K562 (cell line): ENCODE data around the gene DNASE2. TPM values are rescaled to one million over a fixed set of nuclear protein-coding genes. Genes with fewer than 3 reads are reported as not detected.

Experiments used
- ARID1B ChIP-seq: fragments of 450-650 bp; IDR thresholded peaks from 2 replicates; pipeline ENCODE4 v1.6.1; 2016; ENCODE audit warnings: antibody characterized with exemption, mild to moderate bottlenecking, inconsistent platforms
- BACH1 ChIP-seq: fragments of 200-800 bp; sonication (Bioruptor generic); IDR thresholded peaks from 2 replicates; pipeline ENCODE4 v1.6.1; 2016; ENCODE audit warnings: missing genetic modification characterization, missing compliant biosample characterization
- CHD2 ChIP-seq: IDR thresholded peaks from 2 replicates; pipeline ENCODE4 v1.6.1; 2011; ENCODE audit warnings: low read depth, low read length
- GABPA ChIP-seq: fragments of 200-800 bp; sonication (Bioruptor generic); conservative IDR thresholded peaks from 2 replicates; pipeline ENCODE4 v1.6.1; 2016; ENCODE audit warnings: low read depth, missing genetic modification characterization, missing compliant biosample characterization
- HDAC2 ChIP-seq: fragments of 450-650 bp; IDR thresholded peaks from 2 replicates; pipeline ENCODE4 v1.6.1; 2016; ENCODE audit warnings: mild to moderate bottlenecking
- KAT7 ChIP-seq: sonication (generic); formaldehyde crosslinking; IDR thresholded peaks from 2 replicates; pipeline ENCODE4 v1.8.0; 2022; ENCODE audit warnings: missing genetic modification reagents, mild to moderate bottlenecking, borderline replicate concordance
- MTA2 ChIP-seq: fragments of 450-650 bp; IDR thresholded peaks from 2 replicates; pipeline ENCODE4 v1.6.1; 2016; ENCODE audit warnings: low read depth
- POLR3G ChIP-seq: IDR thresholded peaks from 2 replicates; pipeline ENCODE4 v1.6.1; 2011; ENCODE audit not compliant: insufficient read length, insufficient replicate concordance; ENCODE audit errors: extremely low read depth
- RBM22 ChIP-seq: fragments of 200-400 bp; formaldehyde crosslinking; IDR thresholded peaks from 2 replicates; pipeline ENCODE4 v1.6.1; 2018; ENCODE audit warnings: low read length, low read depth; ENCODE audit not compliant: poor library complexity, severe bottlenecking
- RBM34 ChIP-seq: fragments of 200-400 bp; formaldehyde crosslinking; IDR thresholded peaks from 2 replicates; pipeline ENCODE4 v1.6.1; 2018; ENCODE audit warnings: low read length, borderline replicate concordance; ENCODE audit not compliant: insufficient read depth
- RFX1 ChIP-seq: fragments of 450-650 bp; IDR thresholded peaks from 2 replicates; pipeline ENCODE4 v1.6.1; 2016; ENCODE audit warnings: mild to moderate bottlenecking, moderate library complexity
- SAFB2 ChIP-seq: fragments of 200-400 bp; formaldehyde crosslinking; IDR thresholded peaks from 2 replicates; pipeline ENCODE4 v1.6.1; 2018; ENCODE audit warnings: borderline replicate concordance, low read length, low read depth, moderate library complexity; ENCODE audit not compliant: severe bottlenecking
- ZBTB2 ChIP-seq: fragments of 450-650 bp; IDR thresholded peaks from 2 replicates; pipeline ENCODE4 v1.6.1; 2016; ENCODE audit warnings: antibody characterized with exemption
- ZBTB43 ChIP-seq: sonication (generic); formaldehyde crosslinking; IDR thresholded peaks from 2 replicates; pipeline ENCODE4 v1.8.0; 2023; ENCODE audit warnings: mild to moderate bottlenecking, missing genetic modification reagents
- ZNF408 ChIP-seq: fragments of 250-450 bp; sonication (Bioruptor Pico); IDR thresholded peaks from 2 replicates; pipeline ENCODE4 v1.4.0; 2020; ENCODE audit warnings: low read depth, mild to moderate bottlenecking, moderate library complexity
- ZNF586 ChIP-seq: fragments of 450-650 bp; formaldehyde crosslinking; conservative IDR thresholded peaks from 2 replicates; pipeline ENCODE4 v1.4.0; 2020; ENCODE audit warnings: mild to moderate bottlenecking, moderate library complexity
- polyA plus RNA-seq, 8 experiments: library from polyadenylated mRNA; depleted of rRNA in 4 of 8; stranded (reverse) in 5 of 8; unstranded in 3 of 8; fragments of >200 nt; fragmentation: Nextera tagmentation in 2 of 8; fragmentation: Illumina TruSeq in 1 of 8; extraction: Ambion mirVana in 2 of 8; extraction: Trizol in 1 of 8; gene quantifications; 2 replicates each; pipeline versions ENCODE4 v1.2.1 to v1.2.3, GENCODE V29; 2011 to 2014; ENCODE audit warnings: inconsistent platforms in 1 of 8, missing spikeins in 1 of 8
- total RNA-seq, 7 experiments: library from RNA; depleted of rRNA in 6 of 7; stranded (reverse); fragments of >200 nt in 6 of 7; fragmentation: Illumina TruSeq in 2 of 7; extraction: Trizol in 2 of 7; gene quantifications; 2 replicates each; pipeline versions ENCODE4 v1.2.1 to v1.2.3, GENCODE V29; 2011 to 2021; ENCODE audit warnings: low replicate concordance in 1 of 7
- TF ChIP-seq, protein P1 (sequence below): fragments of 250-450 bp; sonication (Bioruptor Pico); IDR thresholded peaks from 2 replicates; pipeline ENCODE4 v1.8.0; 2021; ENCODE audit warnings: moderate library complexity, mild to moderate bottlenecking, inconsistent platforms
- TF ChIP-seq, protein P2 (sequence below): fragments of 250-450 bp; sonication (Bioruptor Pico); IDR thresholded peaks from 2 replicates; pipeline ENCODE4 v1.5.0; 2022; ENCODE audit warnings: mild to moderate bottlenecking
- TF ChIP-seq, protein P3 (sequence below): IDR thresholded peaks from 2 replicates; pipeline ENCODE4 v1.6.1; 2011; ENCODE audit not compliant: insufficient read length; ENCODE audit errors: extremely low read depth

Gene DNASE2
- total and polyA plus RNA-seq, 9 of the 15 experiments (the other 6 are each of a cell fraction or from before 2014, with no cell fraction given), result 4.4 to 27.0 (median 20.2) TPM

- TF ChIP-seq, protein P1, sequence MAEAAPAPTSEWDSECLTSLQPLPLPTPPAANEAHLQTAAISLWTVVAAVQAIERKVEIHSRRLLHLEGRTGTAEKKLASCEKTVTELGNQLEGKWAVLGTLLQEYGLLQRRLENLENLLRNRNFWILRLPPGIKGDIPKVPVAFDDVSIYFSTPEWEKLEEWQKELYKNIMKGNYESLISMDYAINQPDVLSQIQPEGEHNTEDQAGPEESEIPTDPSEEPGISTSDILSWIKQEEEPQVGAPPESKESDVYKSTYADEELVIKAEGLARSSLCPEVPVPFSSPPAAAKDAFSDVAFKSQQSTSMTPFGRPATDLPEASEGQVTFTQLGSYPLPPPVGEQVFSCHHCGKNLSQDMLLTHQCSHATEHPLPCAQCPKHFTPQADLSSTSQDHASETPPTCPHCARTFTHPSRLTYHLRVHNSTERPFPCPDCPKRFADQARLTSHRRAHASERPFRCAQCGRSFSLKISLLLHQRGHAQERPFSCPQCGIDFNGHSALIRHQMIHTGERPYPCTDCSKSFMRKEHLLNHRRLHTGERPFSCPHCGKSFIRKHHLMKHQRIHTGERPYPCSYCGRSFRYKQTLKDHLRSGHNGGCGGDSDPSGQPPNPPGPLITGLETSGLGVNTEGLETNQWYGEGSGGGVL, result no peak
- TF ChIP-seq KAT7 (CRISPR knock-in tag) (0 out of 2 replicates have a peak, but pooled peaks have one; percentile 13), POLR3G (no peak), HDAC2 (no peak), SAFB2 (no peak), GABPA (tag) (no peak), ZBTB2 (peak; percentile 61; the same call in 1 of the 2 replicates), ZNF408 (no peak), ARID1B (peak; percentile 96), ZBTB43 (CRISPR knock-in tag) (no peak), BACH1 (tag) (no peak), ZNF586 (CRISPR knock-in tag) (no peak), RFX1 (no peak), MTA2 (peak; percentile 85), RBM34 (no peak), CHD2 (0 out of 2 replicates have a peak, but pooled peaks have one; percentile 27), RBM22 (no peak)
- TF ChIP-seq, protein P2, sequence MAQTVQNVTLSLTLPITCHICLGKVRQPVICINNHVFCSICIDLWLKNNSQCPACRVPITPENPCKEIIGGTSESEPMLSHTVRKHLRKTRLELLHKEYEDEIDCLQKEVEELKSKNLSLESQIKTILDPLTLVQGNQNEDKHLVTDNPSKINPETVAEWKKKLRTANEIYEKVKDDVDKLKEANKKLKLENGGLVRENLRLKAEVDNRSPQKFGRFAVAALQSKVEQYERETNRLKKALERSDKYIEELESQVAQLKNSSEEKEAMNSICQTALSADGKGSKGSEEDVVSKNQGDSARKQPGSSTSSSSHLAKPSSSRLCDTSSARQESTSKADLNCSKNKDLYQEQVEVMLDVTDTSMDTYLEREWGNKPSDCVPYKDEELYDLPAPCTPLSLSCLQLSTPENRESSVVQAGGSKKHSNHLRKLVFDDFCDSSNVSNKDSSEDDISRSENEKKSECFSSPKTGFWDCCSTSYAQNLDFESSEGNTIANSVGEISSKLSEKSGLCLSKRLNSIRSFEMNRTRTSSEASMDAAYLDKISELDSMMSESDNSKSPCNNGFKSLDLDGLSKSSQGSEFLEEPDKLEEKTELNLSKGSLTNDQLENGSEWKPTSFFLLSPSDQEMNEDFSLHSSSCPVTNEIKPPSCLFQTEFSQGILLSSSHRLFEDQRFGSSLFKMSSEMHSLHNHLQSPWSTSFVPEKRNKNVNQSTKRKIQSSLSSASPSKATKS, result no peak
- TF ChIP-seq, protein P3, sequence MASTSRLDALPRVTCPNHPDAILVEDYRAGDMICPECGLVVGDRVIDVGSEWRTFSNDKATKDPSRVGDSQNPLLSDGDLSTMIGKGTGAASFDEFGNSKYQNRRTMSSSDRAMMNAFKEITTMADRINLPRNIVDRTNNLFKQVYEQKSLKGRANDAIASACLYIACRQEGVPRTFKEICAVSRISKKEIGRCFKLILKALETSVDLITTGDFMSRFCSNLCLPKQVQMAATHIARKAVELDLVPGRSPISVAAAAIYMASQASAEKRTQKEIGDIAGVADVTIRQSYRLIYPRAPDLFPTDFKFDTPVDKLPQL, result no peak
Measured at GRCh38 chr19:12885749-12886650, 4.8 kb upstream of the DNASE2 start (continued).
